ENCODE measurements around the gene GRHL1.

DNA sequence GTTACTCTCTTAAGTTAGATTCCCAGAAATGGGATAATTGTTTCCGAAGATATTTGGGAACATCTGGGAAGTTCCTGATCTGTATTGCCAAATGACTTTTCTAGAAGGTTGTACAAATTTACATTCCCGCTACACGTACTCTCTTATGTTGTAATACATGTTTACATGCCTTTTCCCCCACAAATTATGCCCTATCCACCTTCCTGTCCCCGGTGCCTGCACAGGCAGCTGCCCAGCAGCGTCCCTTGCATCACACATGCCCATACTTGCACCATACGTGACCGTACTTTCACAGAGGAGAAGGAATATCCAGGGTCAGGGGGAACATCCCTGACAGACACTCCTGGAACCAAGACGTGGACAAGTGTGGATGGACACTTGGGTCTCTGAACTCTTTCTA, 67.7 kb downstream of the GRHL1 start:
- TF ChIP-seq, protein P1, sequence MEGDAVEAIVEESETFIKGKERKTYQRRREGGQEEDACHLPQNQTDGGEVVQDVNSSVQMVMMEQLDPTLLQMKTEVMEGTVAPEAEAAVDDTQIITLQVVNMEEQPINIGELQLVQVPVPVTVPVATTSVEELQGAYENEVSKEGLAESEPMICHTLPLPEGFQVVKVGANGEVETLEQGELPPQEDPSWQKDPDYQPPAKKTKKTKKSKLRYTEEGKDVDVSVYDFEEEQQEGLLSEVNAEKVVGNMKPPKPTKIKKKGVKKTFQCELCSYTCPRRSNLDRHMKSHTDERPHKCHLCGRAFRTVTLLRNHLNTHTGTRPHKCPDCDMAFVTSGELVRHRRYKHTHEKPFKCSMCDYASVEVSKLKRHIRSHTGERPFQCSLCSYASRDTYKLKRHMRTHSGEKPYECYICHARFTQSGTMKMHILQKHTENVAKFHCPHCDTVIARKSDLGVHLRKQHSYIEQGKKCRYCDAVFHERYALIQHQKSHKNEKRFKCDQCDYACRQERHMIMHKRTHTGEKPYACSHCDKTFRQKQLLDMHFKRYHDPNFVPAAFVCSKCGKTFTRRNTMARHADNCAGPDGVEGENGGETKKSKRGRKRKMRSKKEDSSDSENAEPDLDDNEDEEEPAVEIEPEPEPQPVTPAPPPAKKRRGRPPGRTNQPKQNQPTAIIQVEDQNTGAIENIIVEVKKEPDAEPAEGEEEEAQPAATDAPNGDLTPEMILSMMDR (IDR thresholded peaks at IDR 0.05; ENCODE audit: borderline replicate concordance, extremely low read depth, low read length, poor library complexity, severe bottlenecking), result no peak
- no peak for TF ChIP-seq EZH2 (IDR thresholded peaks at IDR 0.05; ENCODE audit: borderline replicate concordance, low read depth, low read length, severe bottlenecking)

Data from DND-41 (cell line).